Mesodermal cell (in vitro differentiated cells): ENCODE results near the gene RIC1.
"Not testable (repeated sequence)": the region's sequence is repeated elsewhere in the genome, so short reads cannot be mapped to it uniquely, and the experiment has no call there.

ENCODE experiments used
- H3K27ac ChIP-seq: 2 replicates; pipeline ENCODE4 v1.7.0; 2013; ENCODE audit warnings: mild to moderate bottlenecking, low read depth, low read length, moderate library complexity; ENCODE audit not compliant: severe bottlenecking
- H3K36me3 ChIP-seq: 2 replicates; pipeline ENCODE4 v1.7.1; 2013; ENCODE audit warnings: mild to moderate bottlenecking, low read length, moderate library complexity; ENCODE audit not compliant: control insufficient read depth, insufficient read depth
- H3K4me1 ChIP-seq: one replicate; pipeline ENCODE4 v1.7.1; 2013; ENCODE audit warnings: mild to moderate bottlenecking, low read length; ENCODE audit not compliant: insufficient read depth, control insufficient read depth, poor library complexity, severe bottlenecking
- H3K4me3 ChIP-seq: 2 replicates; pipeline ENCODE4 v1.7.0; 2013; ENCODE audit warnings: low read length, control low read depth, mild to moderate bottlenecking; ENCODE audit not compliant: insufficient read depth, poor library complexity, severe bottlenecking; ENCODE audit errors: extremely low read depth
- H3K9me3 ChIP-seq: 2 replicates; pipeline ENCODE4 v1.7.1; 2013; ENCODE audit warnings: mild to moderate bottlenecking, low read length, moderate library complexity; ENCODE audit not compliant: control insufficient read depth
- WGBS, 2 experiments: methylation state at CpG; one replicate each; pipeline ENCODE4 v1.1.5; 2013; ENCODE audit warnings: missing lambda C conversion rate in 2 of 2; ENCODE audit not compliant: insufficient coverage in 2 of 2; 5-methylcytosine and 5-hydroxymethylcytosine counted together

RIC1 gene

GRCh38 chr9:5639816-5640215 is 10.9 kb downstream of the RIC1 start:
- WGBS, 2 experiments = no CpG with 5 or more reads among the region's 1 CpG
- H3K36me3 ChIP-seq = peaks cover 14% of the 10 kb centered on the region
- H3K27ac ChIP-seq = no peak overlapping the region
- no peaks in the 10 kb centered on the region for H3K4me1 ChIP-seq
- peaks cover 25% of the 10 kb centered on the region for H3K9me3 ChIP-seq
- H3K4me3 ChIP-seq = no peak overlapping the region

GRCh38 chr9:5642170-5642569 is 13.3 kb downstream of the RIC1 start:
- peaks cover 10% of the 10 kb centered on the region for H3K9me3 ChIP-seq
- no peak overlapping the region for H3K4me3 ChIP-seq
- H3K27ac ChIP-seq = no peak overlapping the region
- no peaks in the 10 kb centered on the region for H3K4me1 ChIP-seq
- WGBS, 2 experiments = 90% methylated on average over 1 of the region's 2 CpGs; no CpG with 5 or more reads in 1 of the 2 experiments
- H3K36me3 ChIP-seq = peaks cover 4% of the 10 kb centered on the region

GRCh38 chr9:5643005-5643624 is 14.2 kb downstream of the RIC1 start:
- Histone ChIP-seq H3K36me3 (no peaks in the 10 kb centered on the region), H3K4me1 (no peaks in the 10 kb centered on the region), H3K27ac (no peak overlapping the region), H3K9me3 (peaks cover 3% of the 10 kb centered on the region), H3K4me3 (no peak overlapping the region)

GRCh38 chr9:5644501-5644900 is 15.6 kb downstream of the RIC1 start:
- Histone ChIP-seq H3K36me3 (no peaks in the 10 kb centered on the region), H3K9me3 (peaks cover 4% of the 10 kb centered on the region), H3K27ac (no peak overlapping the region), H3K4me3 (no peak overlapping the region), H3K4me1 (no peaks in the 10 kb centered on the region)
- no CpG with 5 or more reads among the region's 1 CpG for WGBS, 2 experiments

GRCh38 chr9:5646116-5646515 is 17.2 kb downstream of the RIC1 start:
- Histone ChIP-seq H3K4me3 (no peak overlapping the region), H3K36me3 (no peaks in the 10 kb centered on the region), H3K27ac (no peak overlapping the region), H3K4me1 (no peaks in the 10 kb centered on the region), H3K9me3 (peaks cover 4% of the 10 kb centered on the region)
- 75 to 93% methylated on average over 1 to 3 of the region's 3 CpGs for whole genome bisulfite sequencing, 2 experiments

GRCh38 chr9:5650356-5651105 is 21.6 kb downstream of the RIC1 start:
- 83 to 100% methylated on average over 1 of the region's 2 CpGs for WGBS, 2 experiments
- Histone ChIP-seq H3K36me3 (peaks cover 3% of the 10 kb centered on the region), H3K4me3 (no peak overlapping the region), H3K27ac (no peak overlapping the region), H3K9me3 (peaks cover 20% of the 10 kb centered on the region), H3K4me1 (no peaks in the 10 kb centered on the region)

GRCh38 chr9:5651246-5651645 is 22.3 kb downstream of the RIC1 start:
- H3K36me3 ChIP-seq = peaks cover 3% of the 10 kb centered on the region
- H3K27ac ChIP-seq = no peak overlapping the region
- H3K4me3 ChIP-seq = no peak overlapping the region
- H3K9me3 ChIP-seq = peaks cover 20% of the 10 kb centered on the region
- H3K4me1 ChIP-seq = no peaks in the 10 kb centered on the region

- peaks cover 20% of the 10 kb centered on the region for H3K9me3 ChIP-seq
- WGBS, 2 experiments = 86 to 100% methylated on average over 1 of the region's 1 CpG
- peaks cover 3% of the 10 kb centered on the region for H3K36me3 ChIP-seq
- H3K27ac ChIP-seq = no peak overlapping the region
- H3K4me3 ChIP-seq = no peak overlapping the region
- no peaks in the 10 kb centered on the region for H3K4me1 ChIP-seq
These were observed 23.9 kb downstream of the RIC1 start for GRCh38 chr9:5652821-5653220.

GRCh38 chr9:5662804-5663203 is 33.9 kb downstream of the RIC1 start:
- H3K4me3 ChIP-seq, H3K27ac ChIP-seq, H3K9me3 ChIP-seq, H3K4me1 ChIP-seq: not testable (repeated sequence)
- 80 to 100% methylated on average over 1 of the region's 1 CpG for WGBS, 2 experiments
- H3K36me3 ChIP-seq = peaks cover 56% of the 10 kb centered on the region

- Histone ChIP-seq H3K27ac (no peak overlapping the region), H3K36me3 (peaks cover 58% of the 10 kb centered on the region), H3K4me1 (no peaks in the 10 kb centered on the region), H3K4me3 (no peak overlapping the region), H3K9me3 (peaks cover 5% of the 10 kb centered on the region)
- 40% methylated on average over 1 of the region's 3 CpGs; no CpG with 5 or more reads in 1 of the 2 experiments for WGBS, 2 experiments
These were observed 36.2 kb downstream of the RIC1 start for GRCh38 chr9:5665059-5665458.

- 88 to 93% methylated on average over 2 to 4 of the region's 6 CpGs for WGBS, 2 experiments
- Histone ChIP-seq H3K36me3 (peaks cover 53% of the 10 kb centered on the region), H3K4me3 (no peak overlapping the region), H3K4me1 (no peaks in the 10 kb centered on the region), H3K9me3 (peaks cover 5% of the 10 kb centered on the region), H3K27ac (no peak overlapping the region)
These were observed 38.5 kb downstream of the RIC1 start for GRCh38 chr9:5667391-5667790.
